Keratinocyte (primary cell): Measurements from ENCODE around the gene ATXN7L3.

Source experiments
- CTCF ChIP-seq, 3 experiments: IDR thresholded peaks in 1 of 3; conservative IDR thresholded peaks in 1 of 3; optimal IDR thresholded peaks in 1 of 3; 2 replicates in 2 of 3; 3 replicates in 1 of 3; pipeline versions ENCODE3 to v1.5.1; 2011; ENCODE audit warnings: low read length in 3 of 3, mild to moderate bottlenecking in 3 of 3, moderate library complexity in 2 of 3, control low read depth in 1 of 3, inconsistent platforms in 1 of 3; ENCODE audit not compliant: insufficient read depth in 2 of 3; ENCODE audit errors: extremely low read depth in 1 of 3
- EZH2 ChIP-seq: IDR thresholded peaks from one replicate; pipeline ENCODE4 v1.6.1; 2012; ENCODE audit warnings: inconsistent platforms, mild to moderate bottlenecking, low read length, moderate library complexity

GRCh38 chr17:44199553-44200477, at the start of gene ATXN7L3:
- TF ChIP-seq CTCF (optimal IDR thresholded peaks at IDR 0.05 in 1 of 3, IDR thresholded peaks at IDR 0.05 in 1 of 3, conservative IDR thresholded peaks at IDR 0.05 in 1 of 3; ENCODE audit: extremely low read depth in 1 of 3, insufficient read depth in 2 of 3, low read length in 3 of 3): no peak
- TF ChIP-seq EZH2: no peak
